IMR-90 (cell line): ENCODE data around the gene KCNT1. TPM values are rescaled to one million over a fixed set of nuclear protein-coding genes. Genes with fewer than 3 reads are reported as not detected.

Experiments used
- ATAC-seq: fragments of 200-7000 bp; cut with Tn5 transposase; 2 replicates; pipeline ENCODE4 v1.9.1; 2020; ENCODE audit warnings: low read depth, mild to moderate bottlenecking, moderate library complexity
- BruUV-seq: library from RNA; stranded (reverse); fragments of 400-500 nt; replicated peaks from 2 replicates; lab custom pipeline; 2021; lab: Mats Ljungman, UMichigan
- CTCF ChIA-PET: fragments of 300-600 bp; formaldehyde crosslinking; extraction: SDS; loops from one replicate; lab custom pipeline; 2021; ENCODE audit warnings: antibody characterized with exemption; lab: Yijun Ruan, JAX
- POLR2A ChIA-PET: fragments of 300-600 bp; sonication (Branson Sonifier 250); formaldehyde crosslinking; loops from one replicate; lab custom pipeline; 2022; ENCODE audit warnings: antibody characterized with exemption; ENCODE audit not compliant: unreplicated experiment; lab: Charles Lee
- DNase-seq: peaks from one replicate; pipeline ENCODE4 v3.0.0; 2013
- H2AFZ ChIP-seq: replicated peaks from 2 replicates; pipeline ENCODE3; 2013; ENCODE audit warnings: low read length, mild to moderate bottlenecking; ENCODE audit not compliant: poor library complexity
- H2AK5ac ChIP-seq: 2 replicates; pipeline ENCODE4 v1.6.1; 2013; ENCODE audit warnings: low read depth, low read length, inconsistent platforms
- H2AK9ac ChIP-seq: replicated peaks from 2 replicates; pipeline ENCODE3; 2013; ENCODE audit warnings: mild to moderate bottlenecking, low read depth, low read length, moderate library complexity; ENCODE audit not compliant: poor library complexity
- H2BK120ac ChIP-seq: 2 replicates; pipeline ENCODE4 v1.6.1; 2013; ENCODE audit warnings: low read depth, low read length, inconsistent platforms
- H2BK15ac ChIP-seq: 3 replicates; pipeline ENCODE4 v1.6.1; 2013; ENCODE audit warnings: low read depth, low read length, inconsistent platforms
- H2BK20ac ChIP-seq: 2 replicates; pipeline ENCODE4 v1.6.1; 2013; ENCODE audit warnings: low read depth, mild to moderate bottlenecking, inconsistent platforms, low read length, moderate library complexity
- H2BK5ac ChIP-seq: 2 replicates; pipeline ENCODE4 v1.6.1; 2013; ENCODE audit warnings: mild to moderate bottlenecking, low read depth, low read length, inconsistent platforms; ENCODE audit not compliant: poor library complexity, severe bottlenecking
- H3K14ac ChIP-seq: replicated peaks from 2 replicates; pipeline ENCODE4 v1.6.1; 2013; ENCODE audit warnings: low read depth, low read length, inconsistent platforms
- H3K18ac ChIP-seq: 2 replicates; pipeline ENCODE4 v1.6.1; 2013; ENCODE audit warnings: low read depth, low read length, control low read depth
- H3K23ac ChIP-seq: 2 replicates; pipeline ENCODE4 v1.6.1; 2013; ENCODE audit warnings: low read depth, low read length, inconsistent platforms
- H3K27ac ChIP-seq: 2 replicates; pipeline ENCODE4 v1.5.1; 2013; ENCODE audit warnings: mild to moderate bottlenecking, control low read depth, low read length; ENCODE audit not compliant: insufficient read depth
- H3K27me3 ChIP-seq: 2 replicates; pipeline ENCODE4 v1.6.1; 2013; ENCODE audit warnings: low read length; ENCODE audit not compliant: control insufficient read depth, insufficient read depth
- H3K36me3 ChIP-seq: 2 replicates; pipeline ENCODE4 v1.6.1; 2013; ENCODE audit warnings: low read length, mixed read lengths; ENCODE audit not compliant: control insufficient read depth, insufficient read depth
- H3K4ac ChIP-seq: 2 replicates; pipeline ENCODE4 v1.6.1; 2013; ENCODE audit warnings: low read depth, low read length, inconsistent platforms
- H3K4me1 ChIP-seq: 2 replicates; pipeline ENCODE4 v1.6.1; 2013; ENCODE audit warnings: low read length, mixed read lengths; ENCODE audit not compliant: control insufficient read depth, insufficient read depth
- H3K4me2 ChIP-seq: 2 replicates; pipeline ENCODE4 v1.6.1; 2013; ENCODE audit warnings: low read depth, mild to moderate bottlenecking, control low read depth, low read length, moderate library complexity
- H3K4me3 ChIP-seq: 2 replicates; pipeline ENCODE4 v1.5.1; 2013; ENCODE audit warnings: low read depth, mild to moderate bottlenecking, control low read depth, low read length, moderate library complexity; ENCODE audit not compliant: insufficient read depth
- H3K56ac ChIP-seq: 2 replicates; pipeline ENCODE4 v1.6.1; 2013; ENCODE audit warnings: low read length, inconsistent platforms; ENCODE audit not compliant: insufficient read depth; ENCODE audit errors: extremely low read depth
- H3K79me1 ChIP-seq, 2 experiments: 2 replicates each; pipeline ENCODE4 v1.6.1; 2013; ENCODE audit warnings: low read length in 2 of 2, inconsistent platforms in 1 of 2, low read depth in 1 of 2
- H3K9ac ChIP-seq: 2 replicates; pipeline ENCODE4 v1.6.1; 2013; ENCODE audit warnings: low read depth, low read length, control low read depth
- H3K9me1 ChIP-seq: 2 replicates; pipeline ENCODE4 v1.6.1; 2013; ENCODE audit warnings: low read length, inconsistent platforms; ENCODE audit not compliant: insufficient read depth
- H3K9me3 ChIP-seq: 2 replicates; pipeline ENCODE4 v1.6.1; 2013; ENCODE audit warnings: low read length; ENCODE audit not compliant: control insufficient read depth, insufficient read depth
- H4K20me1 ChIP-seq: 2 replicates; pipeline ENCODE4 v1.6.1; 2013; ENCODE audit warnings: low read length, inconsistent platforms; ENCODE audit not compliant: insufficient read depth
- H4K5ac ChIP-seq: 2 replicates; pipeline ENCODE4 v1.6.1; 2013; ENCODE audit warnings: mild to moderate bottlenecking, low read depth, low read length, control low read depth
- H4K8ac ChIP-seq, 2 experiments: 2 replicates each; pipeline ENCODE4 v1.6.1; 2013; ENCODE audit warnings: low read depth in 2 of 2, low read length in 2 of 2, control low read depth in 1 of 2, inconsistent platforms in 1 of 2
- H4K91ac ChIP-seq: 2 replicates; pipeline ENCODE4 v1.6.1; 2013; ENCODE audit warnings: low read depth, low read length, inconsistent platforms; ENCODE audit not compliant: insufficient read depth
- BHLHE40 ChIP-seq: fragments of 150-350 bp; IDR thresholded peaks from 2 replicates; pipeline ENCODE4 v1.6.1; 2016; ENCODE audit warnings: mild to moderate bottlenecking, low read depth, low read length
- CTCF ChIP-seq: conservative IDR thresholded peaks from 2 replicates; pipeline ENCODE4 v1.5.1; 2012; ENCODE audit warnings: mild to moderate bottlenecking, low read depth, low read length, improper control_type of control experiment
- FOS ChIP-seq: fragments of 150-350 bp; IDR thresholded peaks from 2 replicates; pipeline ENCODE4 v1.6.1; 2016; ENCODE audit warnings: low read depth, low read length
- MAZ ChIP-seq: IDR thresholded peaks from 2 replicates; pipeline ENCODE4 v1.6.1; 2012; ENCODE audit warnings: low read depth, mild to moderate bottlenecking, low read length, improper control_type of control experiment, moderate library complexity, borderline replicate concordance
- POLR2A ChIP-seq: IDR thresholded peaks from 2 replicates; pipeline ENCODE4 v1.6.1; 2012; ENCODE audit warnings: mild to moderate bottlenecking, low read depth, low read length
- RCOR1 ChIP-seq: IDR thresholded peaks from 2 replicates; pipeline ENCODE4 v1.6.1; 2012; ENCODE audit warnings: mild to moderate bottlenecking, low read length, improper control_type of control experiment; ENCODE audit not compliant: insufficient replicate concordance
- USF2 ChIP-seq: fragments of 150-350 bp; IDR thresholded peaks from 2 replicates; pipeline ENCODE4 v1.6.1; 2017; ENCODE audit warnings: mild to moderate bottlenecking, antibody characterized with exemption, low read length, low read depth
- WGBS, 2 experiments: methylation state at CpG; one replicate each; pipeline versions ENCODE4 v1.1.5 to v1.1.7; 2013; ENCODE audit warnings: missing lambda C conversion rate in 2 of 2; ENCODE audit not compliant: insufficient read length in 1 of 2; ENCODE audit errors: extremely low coverage in 2 of 2; 5-methylcytosine and 5-hydroxymethylcytosine counted together
- dilution Hi-C: fragments of 300-500 bp; cut with HindIII; formaldehyde crosslinking; loops from one replicate; pipeline ENCODE4 v1.14.3; 2018; ENCODE audit warnings: low sequenced_read_pairs; ENCODE audit not compliant: unreplicated experiment
- in situ Hi-C: fragments of 300-500 bp; cut with MboI; formaldehyde crosslinking; loops from 3 replicates; pipeline ENCODE4 v1.14.3; 2019; ENCODE audit warnings: low sequenced_read_pairs, inconsistent platforms, mixed read lengths
- intact Hi-C: fragments of 100-400 bp; cut with micrococcal nuclease; formaldehyde crosslinking; loops from 2 replicates; pipeline ENCODE4 v1.10.0; 2022
- polyA plus RNA-seq, 3 experiments: library from polyadenylated mRNA; depleted of rRNA; stranded (reverse); fragments of >200 nt; gene quantifications; 2 replicates each; pipeline ENCODE4 v1.2.3, GENCODE V29; 2012; ENCODE audit warnings: low replicate concordance in 1 of 3
- total RNA-seq: library from RNA; depleted of rRNA; stranded (reverse); fragments of >200 nt; gene quantifications from 2 replicates; pipeline ENCODE4 v1.2.3, GENCODE V29; 2012

KCNT1 gene
- total and polyA plus RNA-seq, 2 of the 4 experiments (the other 2 are of a cell fraction), result not detected

- ATAC-seq, result no peak
- CTCF ChIA-PET, result no interaction called here
- in situ Hi-C loops, result no loop called here
These were observed 73.9 kb downstream of the KCNT1 start for GRCh38 chr9:135775911-135776310.

More at GRCh38 chr9:135775911-135776310, 73.9 kb downstream of the KCNT1 start:
- no peak overlapping the region for H4K91ac ChIP-seq
- no peak overlapping the region for H4K8ac ChIP-seq
- H3K9me1 ChIP-seq, result peaks cover 5% of the 10 kb centered on the region; the same call in 1 of the 2 replicates
- dilution Hi-C loops, result no loop called here
- TF ChIP-seq BHLHE40 (no peak), CTCF (no peak), POLR2A (no peak), RCOR1 (no peak), FOS (no peak), MAZ (no peak), USF2 (no peak)
- H3K4me2 ChIP-seq, result no peak overlapping the region
- H3K23ac ChIP-seq, result no peak overlapping the region
- peaks cover 10% of the 10 kb centered on the region for H3K27me3 ChIP-seq
- no peaks in the 10 kb centered on the region for H3K36me3 ChIP-seq
- H3K18ac ChIP-seq, result no peak overlapping the region
- H3K56ac ChIP-seq, result no peak overlapping the region
- H2AFZ ChIP-seq, result no peak overlapping the region
- POLR2A ChIA-PET, result no interaction called here
- no peak overlapping the region for H2BK120ac ChIP-seq
- intact Hi-C loops, result no loop called here
- H2AK5ac ChIP-seq, result no peak overlapping the region
- no peak overlapping the region for H3K4me3 ChIP-seq
- H3K9ac ChIP-seq, result no peak overlapping the region
- no peak overlapping the region for H4K5ac ChIP-seq
- no peak overlapping the region for H2BK5ac ChIP-seq
- no peak for DNase-seq
- H3K9me3 ChIP-seq, result no peaks in the 10 kb centered on the region; the same call in 1 of the 2 replicates
- no peaks in the 10 kb centered on the region for H4K20me1 ChIP-seq
- H3K79me1 ChIP-seq, result no peaks in the 10 kb centered on the region
- H3K14ac ChIP-seq, result no peak overlapping the region
- no peak overlapping the region for H2BK15ac ChIP-seq
- BruUV-seq, result no TSS peak
- no peak overlapping the region for H3K27ac ChIP-seq
- no peaks in the 10 kb centered on the region for H3K4me1 ChIP-seq
- no peak overlapping the region for H3K4ac ChIP-seq
- WGBS, 2 experiments, result 41% methylated on average over 2 of the region's 7 CpGs; no CpG with 5 or more reads in 1 of the 2 experiments
- H2AK9ac ChIP-seq, result no peak overlapping the region
- H2BK20ac ChIP-seq, result no peak overlapping the region
